Neural crest cell (in vitro differentiated cells): ENCODE measurements around the gene SPATA25. TPM values are rescaled to one million over a fixed set of nuclear protein-coding genes. Genes with fewer than 3 reads are reported as not detected.

Experiments used
- DNase-seq: peaks from one replicate; pipeline ENCODE4 v3.0.0; 2021; ENCODE audit warnings: low read depth, mixed read lengths, low spot score
- H3K27ac Mint-ChIP-seq: one replicate; pipeline ENCODE4 v1.8.0; 2021; ENCODE audit warnings: mild to moderate bottlenecking, mixed read lengths; ENCODE audit not compliant: unreplicated experiment
- H3K27me3 Mint-ChIP-seq: 2 replicates; pipeline ENCODE4 v1.8.0; 2021; ENCODE audit warnings: low read depth, mild to moderate bottlenecking, mixed read lengths
- H3K36me3 Mint-ChIP-seq: 2 replicates; pipeline ENCODE4 v1.8.0; 2021; ENCODE audit warnings: low read depth, mild to moderate bottlenecking, mixed read lengths
- H3K4me1 Mint-ChIP-seq: 2 replicates; pipeline ENCODE4 v1.8.0; 2021; ENCODE audit warnings: mixed read lengths
- H3K4me3 Mint-ChIP-seq: one replicate; pipeline ENCODE4 v1.8.0; 2021; ENCODE audit warnings: mild to moderate bottlenecking, mixed read lengths
- H3K9me3 Mint-ChIP-seq: 2 replicates; pipeline ENCODE4 v1.8.0; 2021; ENCODE audit warnings: mixed read lengths
- total RNA-seq: library from RNA; stranded (reverse); gene quantifications from 2 replicates; pipeline ENCODE4 v1.2.1, GENCODE V29; 2021
- TF ChIP-seq, protein P1 (sequence below): fragments of 200-600 bp; sonication (generic); conservative IDR thresholded peaks from 2 replicates; pipeline ENCODE4 v1.5.0; 2021; ENCODE audit warnings: antibody characterized with exemption, mild to moderate bottlenecking

Gene SPATA25
- total RNA-seq, 1 donor from 2014 or later: 2.2 TPM

DNA sequence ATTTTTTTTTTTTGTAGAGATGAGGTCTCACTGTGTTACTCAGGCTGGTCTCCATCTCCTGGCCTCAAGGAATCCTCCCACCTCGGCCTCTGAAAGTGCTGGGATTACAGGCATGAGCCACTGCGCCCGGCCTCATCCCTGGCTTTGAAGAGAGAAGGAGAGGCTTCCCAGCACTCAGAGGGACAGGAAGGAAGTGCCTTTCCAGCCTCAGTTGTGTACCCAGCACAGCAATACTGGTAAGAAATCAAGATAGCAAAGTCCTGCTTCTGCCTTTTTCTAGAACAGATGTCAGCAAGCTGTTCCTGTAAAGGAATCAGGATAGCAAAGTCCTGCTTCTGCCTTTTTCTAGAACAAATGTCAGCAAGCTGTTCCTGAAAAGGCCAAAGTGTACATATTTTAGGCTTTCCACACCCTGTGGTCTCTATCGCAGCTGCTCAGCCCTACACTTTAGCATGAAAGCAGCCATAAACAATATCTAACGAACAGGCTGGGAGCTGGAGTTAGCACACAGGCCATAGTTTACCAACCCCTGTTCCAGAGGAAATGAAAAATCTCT, 30.8 kb upstream of the SPATA25 start:
- Mint-ChIP-seq H3K4me3 (no peak overlapping the region), H3K27me3 (peaks cover 17% of the 10 kb centered on the region), H3K9me3 (no peaks in the 10 kb centered on the region), H3K36me3 (no peaks in the 10 kb centered on the region), H3K27ac (no peak overlapping the region), H3K4me1 (no peaks in the 10 kb centered on the region)
- TF ChIP-seq, protein P1, sequence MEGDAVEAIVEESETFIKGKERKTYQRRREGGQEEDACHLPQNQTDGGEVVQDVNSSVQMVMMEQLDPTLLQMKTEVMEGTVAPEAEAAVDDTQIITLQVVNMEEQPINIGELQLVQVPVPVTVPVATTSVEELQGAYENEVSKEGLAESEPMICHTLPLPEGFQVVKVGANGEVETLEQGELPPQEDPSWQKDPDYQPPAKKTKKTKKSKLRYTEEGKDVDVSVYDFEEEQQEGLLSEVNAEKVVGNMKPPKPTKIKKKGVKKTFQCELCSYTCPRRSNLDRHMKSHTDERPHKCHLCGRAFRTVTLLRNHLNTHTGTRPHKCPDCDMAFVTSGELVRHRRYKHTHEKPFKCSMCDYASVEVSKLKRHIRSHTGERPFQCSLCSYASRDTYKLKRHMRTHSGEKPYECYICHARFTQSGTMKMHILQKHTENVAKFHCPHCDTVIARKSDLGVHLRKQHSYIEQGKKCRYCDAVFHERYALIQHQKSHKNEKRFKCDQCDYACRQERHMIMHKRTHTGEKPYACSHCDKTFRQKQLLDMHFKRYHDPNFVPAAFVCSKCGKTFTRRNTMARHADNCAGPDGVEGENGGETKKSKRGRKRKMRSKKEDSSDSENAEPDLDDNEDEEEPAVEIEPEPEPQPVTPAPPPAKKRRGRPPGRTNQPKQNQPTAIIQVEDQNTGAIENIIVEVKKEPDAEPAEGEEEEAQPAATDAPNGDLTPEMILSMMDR: no peak
- DNase-seq: no peak

DNA sequence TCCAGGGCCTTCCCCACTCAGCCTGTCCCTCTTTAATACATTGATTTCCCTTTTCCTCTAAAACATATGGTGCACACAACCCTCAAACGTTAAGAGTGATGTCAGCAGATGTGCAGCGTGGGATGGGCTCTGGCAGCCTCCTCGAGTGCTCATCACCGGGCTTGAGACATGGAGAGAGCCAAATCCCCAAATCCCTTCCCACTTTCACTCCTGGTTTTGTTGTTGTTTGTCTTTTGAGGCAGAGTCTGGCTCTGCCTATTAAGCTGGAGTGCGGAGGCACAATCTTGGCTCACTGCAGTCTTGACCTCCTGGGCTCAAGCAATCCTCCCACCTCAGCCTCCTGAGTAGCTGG, 30.3 kb upstream of the SPATA25 start:
- Mint-ChIP-seq H3K4me3 (peak overlapping the region; percentile 45), H3K36me3 (no peaks in the 10 kb centered on the region), H3K27me3 (peaks cover 14% of the 10 kb centered on the region), H3K9me3 (no peaks in the 10 kb centered on the region), H3K27ac (no peak overlapping the region), H3K4me1 (no peaks in the 10 kb centered on the region)
- no peak for DNase-seq
- TF ChIP-seq, protein P1: no peak

DNA sequence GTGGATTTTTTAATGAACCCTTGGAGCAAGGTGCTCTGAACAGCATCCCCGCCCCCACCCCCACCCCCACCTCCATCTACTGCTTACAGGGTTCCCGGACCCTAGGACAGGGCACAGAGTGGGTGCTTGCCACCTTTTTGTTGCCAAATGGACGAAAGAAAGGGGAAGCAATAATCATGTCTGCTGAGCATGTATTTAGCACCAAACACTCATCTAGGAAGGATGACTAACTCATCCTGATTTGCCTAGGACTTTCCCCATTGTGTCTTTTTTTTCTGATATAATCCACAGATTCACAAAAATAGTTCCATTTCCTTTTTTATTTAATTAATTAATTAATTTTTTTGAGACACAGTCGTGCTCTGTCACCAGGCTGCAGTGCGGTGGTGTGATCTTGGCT, 25.7 kb upstream of the SPATA25 start:
- Mint-ChIP-seq H3K4me1 (peaks cover 20% of the 10 kb centered on the region), H3K36me3 (peaks cover 3% of the 10 kb centered on the region), H3K27ac (no peak overlapping the region), H3K9me3 (no peaks in the 10 kb centered on the region), H3K4me3 (no peak overlapping the region), H3K27me3 (peaks cover 3% of the 10 kb centered on the region)
- TF ChIP-seq, protein P1: no peak
- no peak for DNase-seq

DNA sequence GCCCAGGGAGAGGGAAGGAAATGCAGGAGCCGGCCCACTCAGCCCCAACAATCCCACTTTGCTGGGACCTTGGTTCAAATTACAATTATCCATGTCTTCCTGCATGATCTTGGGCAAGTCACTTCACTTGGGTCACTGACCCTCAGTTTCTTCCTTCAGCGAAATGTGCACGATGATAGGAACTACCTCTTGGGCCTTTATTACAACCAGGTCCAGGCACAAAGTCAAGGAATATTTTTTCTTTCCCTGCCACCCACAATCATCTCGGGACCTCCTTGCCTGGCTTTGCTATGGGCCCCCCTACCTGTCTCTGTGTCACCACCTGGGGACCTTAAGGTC, 24.9 kb upstream of the SPATA25 start:
- peaks cover 3% of the 10 kb centered on the region for H3K27me3 Mint-ChIP-seq
- H3K9me3 Mint-ChIP-seq: no peaks in the 10 kb centered on the region
- DNase-seq: no peak
- TF ChIP-seq, protein P1: no peak
- peak overlapping the region; percentile 5 for H3K27ac Mint-ChIP-seq
- H3K4me1 Mint-ChIP-seq: peaks cover 20% of the 10 kb centered on the region
- peaks cover 6% of the 10 kb centered on the region for H3K36me3 Mint-ChIP-seq
- peak overlapping the region; percentile 77 for H3K4me3 Mint-ChIP-seq

DNA sequence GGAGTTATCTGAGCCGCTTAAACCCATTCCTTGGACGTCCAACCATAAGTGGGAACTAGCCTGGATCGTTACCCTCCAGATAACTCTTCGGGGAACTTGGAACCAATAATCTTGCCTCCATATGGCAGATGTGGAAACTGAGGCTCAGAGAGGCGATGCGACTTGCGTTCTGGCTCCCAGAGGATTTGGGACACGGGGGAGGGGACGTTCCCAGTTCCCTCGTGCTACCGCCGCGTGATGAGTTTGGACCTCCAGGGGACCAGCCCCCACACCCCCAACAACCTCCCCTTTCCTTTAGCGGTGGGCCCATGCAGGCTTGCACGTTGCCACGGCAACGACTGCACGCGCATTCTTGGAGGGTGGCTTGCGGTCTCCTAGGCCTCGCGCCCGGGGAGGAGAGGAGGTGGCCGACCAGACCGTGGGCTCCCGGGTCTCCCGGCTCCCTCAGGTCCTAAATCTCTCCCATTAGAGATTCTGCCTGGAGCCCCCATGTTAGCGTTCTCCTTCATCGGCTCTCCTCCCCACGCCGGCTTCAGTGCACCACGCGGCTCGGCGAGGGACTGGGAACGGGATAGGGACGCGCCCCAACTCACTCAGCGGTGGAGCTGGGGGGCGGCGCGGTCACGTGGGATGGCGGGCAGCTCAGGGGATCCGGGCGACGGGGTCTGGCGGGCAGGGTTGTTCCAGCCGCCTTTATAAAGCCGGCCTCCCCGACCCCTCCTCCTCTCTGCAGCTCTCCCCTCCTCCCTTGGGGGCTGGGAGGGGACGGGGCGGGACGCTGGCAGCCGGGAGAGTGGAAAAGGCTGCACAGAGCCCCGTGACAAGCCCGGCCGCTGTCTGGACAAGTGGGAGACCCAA, 24.3 kb upstream of the SPATA25 start, which contains the start of gene PLTP:
Gene PLTP, minus strand, starts transcription at position 670 of the 858 bp plus-strand sequence. CDS start 703 bp downstream, outside the sequence.
- Mint-ChIP-seq H3K27me3 (peaks cover 3% of the 10 kb centered on the region), H3K4me3 (peak within 1 kb of the TSS; percentile 77), H3K4me1 (peaks cover 20% of the 10 kb centered on the region), H3K9me3 (no peaks in the 10 kb centered on the region), H3K27ac (peak within 1 kb of the TSS; percentile 96), H3K36me3 (peaks cover 7% of the 10 kb centered on the region)
- TF ChIP-seq, protein P1: no peak
- DNase-seq: peak; percentile 70
